Activated gamma-delta T cell (primary cell): ENCODE results near the gene AREL1.

ENCODE experiments used
- DNase-seq: peaks from one replicate; lab custom pipeline; 2025; lab: John Stamatoyannopoulos, UW

The AREL1 gene

GRCh38 chr14:74697543-74697942, 15.3 kb downstream of the AREL1 start:
- DNase-seq: no peak

GRCh38 chr14:74697011-74697410, 15.9 kb downstream of the AREL1 start:
- DNase-seq: no peak

- no peak for DNase-seq
Observed at GRCh38 chr14:74695406-74695805, 17.5 kb downstream of the AREL1 start.

GRCh38 chr14:74693191-74693590, 19.7 kb downstream of the AREL1 start:
- no peak for DNase-seq

- no peak for DNase-seq
Observed at GRCh38 chr14:74691456-74691855, 21.4 kb downstream of the AREL1 start.

GRCh38 chr14:74685921-74686678, 26.8 kb downstream of the AREL1 start:
- DNase-seq: no peak

GRCh38 chr14:74685056-74685455, 27.8 kb downstream of the AREL1 start:
- no peak for DNase-seq

GRCh38 chr14:74684434-74684833, 28.4 kb downstream of the AREL1 start:
- no peak for DNase-seq

- DNase-seq: no peak
Observed at GRCh38 chr14:74683406-74683805, 29.5 kb downstream of the AREL1 start.

GRCh38 chr14:74682169-74682952, 30.5 kb downstream of the AREL1 start:
- DNase-seq: no peak

- DNase-seq: no peak
Observed at GRCh38 chr14:74675219-74675618, 37.7 kb downstream of the AREL1 start.

- DNase-seq: no peak
Observed at GRCh38 chr14:74673768-74674167, 39.1 kb downstream of the AREL1 start.

- DNase-seq: no peak
Observed at GRCh38 chr14:74671789-74672188, 41.1 kb downstream of the AREL1 start.

- no peak for DNase-seq
Observed at GRCh38 chr14:74670726-74671411, 42.0 kb downstream of the AREL1 start.

GRCh38 chr14:74669846-74670245, 43.0 kb downstream of the AREL1 start:
- no peak for DNase-seq

- no peak for DNase-seq
Observed at GRCh38 chr14:74669256-74669655, 43.6 kb downstream of the AREL1 start.

GRCh38 chr14:74667758-74668157, 45.1 kb downstream of the AREL1 start:
- DNase-seq: no peak

GRCh38 chr14:74664717-74665116, 48.2 kb downstream of the AREL1 start:
- no peak for DNase-seq

GRCh38 chr14:74663884-74664283, 49.0 kb downstream of the AREL1 start:
- no peak for DNase-seq

- no peak for DNase-seq
Observed at GRCh38 chr14:74661726-74662450, 51.0 kb downstream of the AREL1 start.

- DNase-seq: no peak
Observed at GRCh38 chr14:74660863-74661262, 52.0 kb downstream of the AREL1 start.

GRCh38 chr14:74660167-74660566, 52.7 kb downstream of the AREL1 start:
- no peak for DNase-seq
